CD14-positive monocyte (primary cell): ENCODE measurements around the gene COL10A1. TPM values are rescaled to one million over a fixed set of nuclear protein-coding genes. Genes with fewer than 3 reads are reported as not detected.

Source experiments
- DNase-seq, 3 donors: peaks; one replicate each; pipeline ENCODE4 v3.0.0-alpha.2; 2011 to 2022
- H2AFZ ChIP-seq: 2 replicates; pipeline ENCODE4 v1.6.0; 2012; ENCODE audit warnings: mild to moderate bottlenecking, low read depth, low read length, inconsistent platforms; ENCODE audit not compliant: insufficient read depth, poor library complexity, severe bottlenecking
- H3K27ac ChIP-seq, 2 donors: 1 replicate in 1 of 2; 2 replicates in 1 of 2; pipeline ENCODE4 v1.5.1; 2012 to 2013; ENCODE audit warnings: low read length in 2 of 2, control low read depth in 1 of 2, inconsistent platforms in 1 of 2, low read depth in 1 of 2, mild to moderate bottlenecking in 1 of 2
- H3K27me3 ChIP-seq, 2 donors: one replicate each; pipeline versions ENCODE4 v1.6.0 to v1.6.1; 2011 to 2013; ENCODE audit warnings: low read length in 2 of 2; ENCODE audit not compliant: control insufficient read depth in 2 of 2, insufficient read depth in 2 of 2
- H3K36me3 ChIP-seq, 2 donors: replicated peaks in 1 of 2; 1 replicate in 1 of 2; 2 replicates in 1 of 2; pipeline versions ENCODE4 v1.5.1 to v1.6.1; 2012 to 2013; ENCODE audit warnings: low read length in 2 of 2, control low read depth in 1 of 2, inconsistent platforms in 1 of 2, mild to moderate bottlenecking in 1 of 2; ENCODE audit not compliant: insufficient read depth in 2 of 2, control insufficient read depth in 1 of 2
- H3K4me1 ChIP-seq, 2 donors: 1 replicate in 1 of 2; 2 replicates in 1 of 2; pipeline versions ENCODE4 v1.5.1 to v1.6.1; 2012 to 2013; ENCODE audit warnings: low read length in 2 of 2, control low read depth in 1 of 2, inconsistent platforms in 1 of 2, mild to moderate bottlenecking in 1 of 2, moderate library complexity in 1 of 2; ENCODE audit not compliant: insufficient read depth in 2 of 2, control insufficient read depth in 1 of 2
- H3K4me2 ChIP-seq: replicated peaks from 2 replicates; pipeline ENCODE3; 2012; ENCODE audit warnings: low read length, moderate library complexity, mild to moderate bottlenecking; ENCODE audit not compliant: poor library complexity, severe bottlenecking; ENCODE audit errors: extremely low read depth
- H3K4me3 ChIP-seq, 3 experiments: fragments of 200-600 bp in 1 of 3; sonication (generic) in 1 of 3; replicated peaks in 1 of 3; 1 replicate in 2 of 3; 2 replicates in 1 of 3; pipeline ENCODE4 v1.5.1; 2011 to 2013; ENCODE audit warnings: low read length in 3 of 3, mild to moderate bottlenecking in 3 of 3, control low read depth in 2 of 3, low read depth in 2 of 3, inconsistent platforms in 1 of 3, moderate library complexity in 1 of 3
- H3K79me2 ChIP-seq: 2 replicates; pipeline ENCODE4 v1.6.0; 2012; ENCODE audit warnings: mild to moderate bottlenecking, control low read depth, inconsistent platforms, low read length, moderate library complexity; ENCODE audit not compliant: insufficient read depth
- H3K9ac ChIP-seq: 2 replicates; pipeline ENCODE4 v1.6.0; 2017; ENCODE audit warnings: low read length, mild to moderate bottlenecking; ENCODE audit not compliant: insufficient read depth, poor library complexity, severe bottlenecking
- H3K9me3 ChIP-seq, 2 donors: replicated peaks in 1 of 2; 1 replicate in 1 of 2; 2 replicates in 1 of 2; pipeline versions ENCODE4 v1.5.1 to v1.6.1; 2012 to 2013; ENCODE audit warnings: low read length in 2 of 2, control low read depth in 1 of 2; ENCODE audit not compliant: control insufficient read depth in 1 of 2, insufficient read depth in 1 of 2
- H4K20me1 ChIP-seq: 2 replicates; pipeline ENCODE4 v1.6.0; 2012; ENCODE audit warnings: mild to moderate bottlenecking, low read length, control low read depth, moderate library complexity; ENCODE audit not compliant: insufficient read depth
- H3K27ac Mint-ChIP-seq, 7 donors: one replicate each; pipeline ENCODE4 v1.8.0; 2020; ENCODE audit warnings: mild to moderate bottlenecking in 7 of 7, mixed read lengths in 7 of 7, moderate library complexity in 6 of 7, inconsistent platforms in 2 of 7
- H3K27me3 Mint-ChIP-seq, 3 donors: one replicate each; pipeline ENCODE4 v1.8.0; 2021 to 2022; ENCODE audit warnings: low read depth in 3 of 3, mild to moderate bottlenecking in 3 of 3, mixed read lengths in 3 of 3, moderate library complexity in 3 of 3, inconsistent platforms in 1 of 3
- H3K36me3 Mint-ChIP-seq, 2 donors: one replicate each; pipeline ENCODE4 v1.8.0; 2020; ENCODE audit warnings: mixed read lengths in 2 of 2, inconsistent platforms in 1 of 2, mild to moderate bottlenecking in 1 of 2
- H3K4me1 Mint-ChIP-seq: one replicate; pipeline ENCODE4 v1.8.0; 2020; ENCODE audit warnings: mild to moderate bottlenecking, mixed read lengths
- H3K4me3 Mint-ChIP-seq, 2 donors: one replicate each; pipeline ENCODE4 v1.8.0; 2020; ENCODE audit warnings: mild to moderate bottlenecking in 2 of 2, mixed read lengths in 2 of 2, moderate library complexity in 1 of 2
- H3K9me3 Mint-ChIP-seq, 7 donors: one replicate each; pipeline ENCODE4 v1.8.0; 2020 to 2022; ENCODE audit warnings: mixed read lengths in 7 of 7, mild to moderate bottlenecking in 6 of 7, moderate library complexity in 6 of 7, inconsistent platforms in 2 of 7
- WGBS: methylation state at CpG from one replicate; pipeline ENCODE4 v1.1.5; 2013; ENCODE audit warnings: missing lambda C conversion rate; ENCODE audit not compliant: insufficient coverage; 5-methylcytosine and 5-hydroxymethylcytosine counted together
- intact Hi-C, 2 donors: fragments of 100-400 bp; cut with micrococcal nuclease; formaldehyde crosslinking; loops; one replicate each; pipeline versions ENCODE4 v1.15.0 to v1.15.1; 2023
- polyA plus RNA-seq, 3 donors: library from polyadenylated mRNA; depleted of rRNA in 1 of 3; unstranded in 2 of 3; stranded (reverse) in 1 of 3; fragments of 300-500 nt in 2 of 3; fragments of >200 nt in 1 of 3; fragmentation: Illumina TruSeq in 2 of 3; gene quantifications; 1 replicate in 2 of 3; 2 replicates in 1 of 3; pipeline ENCODE4 v1.2.3, GENCODE V29; 2012 to 2021
- TF ChIP-seq, protein P1 (sequence below): fragments of 200-600 bp; IDR thresholded peaks from one replicate; pipeline ENCODE4 v1.8.0; 2022; ENCODE audit warnings: antibody characterized with exemption, mild to moderate bottlenecking

COL10A1 gene
- polyA plus RNA-seq, 3 donors, result not detected

DNA sequence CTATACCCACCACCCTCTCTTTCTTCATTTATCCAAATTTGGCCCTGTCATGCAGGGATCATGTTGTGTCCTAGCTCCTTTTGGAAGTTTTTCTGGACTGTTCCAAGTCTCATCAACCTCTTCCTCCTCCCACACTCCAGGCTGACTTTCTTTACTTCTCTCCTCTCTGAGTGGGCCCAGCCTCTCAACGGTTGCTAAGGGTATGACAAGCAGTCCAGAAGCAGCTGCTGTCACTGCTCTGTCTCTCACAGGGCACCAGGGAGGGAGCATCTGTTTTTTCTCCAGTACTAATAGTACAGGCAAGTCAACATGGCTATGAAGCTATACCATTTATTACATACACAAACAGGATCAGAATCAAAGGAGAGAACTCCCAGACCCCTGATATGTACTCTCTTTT, 17.1 kb downstream of the COL10A1 start:
- no peak overlapping the region for H3K27ac ChIP-seq
- WGBS, result 83% methylated on average over 1 of the region's 1 CpG
- peaks cover 0 to 3% (median 0%) of the 10 kb centered on the region in 7 donors for H3K9me3 Mint-ChIP-seq

GRCh38 chr6:116106146-116106545, 19.8 kb downstream of the COL10A1 start:
- Histone ChIP-seq H3K27ac (no peak overlapping the region), H3K9ac (no peak overlapping the region), H3K4me3 (no peak overlapping the region), H2AFZ (no peak overlapping the region), H3K9me3 (no peaks in the 10 kb centered on the region), H3K4me2 (no peak overlapping the region), H3K79me2 (peaks cover 6% of the 10 kb centered on the region), H4K20me1 (no peaks in the 10 kb centered on the region), H3K36me3 (peaks cover 17 to 31% of the 10 kb centered on the region in 2 donors), H3K27me3 (no peaks in the 10 kb centered on the region), H3K4me1 (peaks cover 22 to 23% of the 10 kb centered on the region in 2 donors)
- no peaks in the 10 kb centered on the region for H3K27me3 Mint-ChIP-seq
- H3K36me3 Mint-ChIP-seq, result peaks cover 29 to 40% of the 10 kb centered on the region in 2 donors
- H3K27ac Mint-ChIP-seq, result no peak overlapping the region
- WGBS, result no CpG with 5 or more reads among the region's 1 CpG
- H3K4me1 Mint-ChIP-seq, result peaks cover 26% of the 10 kb centered on the region
- intact Hi-C loops, result no loop called here
- H3K9me3 Mint-ChIP-seq, result peaks cover 0 to 3% (median 0%) of the 10 kb centered on the region in 7 donors
- no peak for DNase-seq
- H3K4me3 Mint-ChIP-seq, result no peak overlapping the region
- TF ChIP-seq, protein P1, sequence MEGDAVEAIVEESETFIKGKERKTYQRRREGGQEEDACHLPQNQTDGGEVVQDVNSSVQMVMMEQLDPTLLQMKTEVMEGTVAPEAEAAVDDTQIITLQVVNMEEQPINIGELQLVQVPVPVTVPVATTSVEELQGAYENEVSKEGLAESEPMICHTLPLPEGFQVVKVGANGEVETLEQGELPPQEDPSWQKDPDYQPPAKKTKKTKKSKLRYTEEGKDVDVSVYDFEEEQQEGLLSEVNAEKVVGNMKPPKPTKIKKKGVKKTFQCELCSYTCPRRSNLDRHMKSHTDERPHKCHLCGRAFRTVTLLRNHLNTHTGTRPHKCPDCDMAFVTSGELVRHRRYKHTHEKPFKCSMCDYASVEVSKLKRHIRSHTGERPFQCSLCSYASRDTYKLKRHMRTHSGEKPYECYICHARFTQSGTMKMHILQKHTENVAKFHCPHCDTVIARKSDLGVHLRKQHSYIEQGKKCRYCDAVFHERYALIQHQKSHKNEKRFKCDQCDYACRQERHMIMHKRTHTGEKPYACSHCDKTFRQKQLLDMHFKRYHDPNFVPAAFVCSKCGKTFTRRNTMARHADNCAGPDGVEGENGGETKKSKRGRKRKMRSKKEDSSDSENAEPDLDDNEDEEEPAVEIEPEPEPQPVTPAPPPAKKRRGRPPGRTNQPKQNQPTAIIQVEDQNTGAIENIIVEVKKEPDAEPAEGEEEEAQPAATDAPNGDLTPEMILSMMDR, result no peak

More for the DNA sequence above, 17.1 kb downstream of the COL10A1 start:
- H3K27me3 Mint-ChIP-seq, result no peaks in the 10 kb centered on the region
- no peak overlapping the region for H3K27ac Mint-ChIP-seq
- H3K36me3 Mint-ChIP-seq, result peaks cover 40 to 57% of the 10 kb centered on the region in 2 donors
- Histone ChIP-seq H3K4me2 (no peak overlapping the region), H3K36me3 (peaks cover 23 to 56% of the 10 kb centered on the region in 2 donors), H3K9ac (no peak overlapping the region), H3K9me3 (no peaks in the 10 kb centered on the region), H3K27me3 (no peaks in the 10 kb centered on the region), H4K20me1 (no peaks in the 10 kb centered on the region), H3K4me1 (no peaks in the 10 kb centered on the region), H3K4me3 (no peak overlapping the region), H3K79me2 (peaks cover 6% of the 10 kb centered on the region), H2AFZ (no peak overlapping the region)
- H3K4me1 Mint-ChIP-seq, result peaks cover 3% of the 10 kb centered on the region
- TF ChIP-seq, protein P1, result no peak
- no peak overlapping the region for H3K4me3 Mint-ChIP-seq
- no peak for DNase-seq
- intact Hi-C loops, result no loop called here
